PC-3 (cell line): Measurements from ENCODE around the gene PCDH9. TPM values are rescaled to one million over a fixed set of nuclear protein-coding genes. Genes with fewer than 3 reads are reported as not detected.

Experiments
- ATAC-seq: fragments of 200-7000 bp; cut with Tn5 transposase; 2 replicates; pipeline ENCODE4 v1.9.1; 2020; ENCODE audit warnings: mild to moderate bottlenecking, moderate library complexity
- BruUV-seq: library from RNA; stranded (reverse); fragments of 400-500 nt; replicated peaks from 2 replicates; lab custom pipeline; 2021; lab: Mats Ljungman, UMichigan
- CTCF ChIA-PET: fragments of 300-600 bp; sonication (Branson Sonifier 250); formaldehyde crosslinking; loops from one replicate; lab custom pipeline; 2022; ENCODE audit warnings: antibody characterized with exemption; lab: Charles Lee
- POLR2A ChIA-PET: fragments of 300-600 bp; sonication (Branson Sonifier 250); formaldehyde crosslinking; loops from one replicate; lab custom pipeline; 2022; ENCODE audit warnings: antibody characterized with exemption; ENCODE audit not compliant: unreplicated experiment; lab: Charles Lee
- DNase-seq: peaks from one replicate; pipeline ENCODE4 v3.0.0-alpha.2; 2015
- H2AFZ ChIP-seq: fragments of 300-600 bp; sonication (generic); 2 replicates; pipeline ENCODE4 v1.6.0; 2016; ENCODE audit warnings: antibody characterized with exemption, low read length
- H3F3A ChIP-seq: fragments of 300-600 bp; sonication (generic); one replicate; pipeline ENCODE4 v1.6.0; 2017; ENCODE audit warnings: antibody characterized with exemption, low read length, control low read depth, mild to moderate bottlenecking; ENCODE audit not compliant: unreplicated experiment
- H3K27ac ChIP-seq: fragments of 300-600 bp; sonication (generic); 2 replicates; pipeline ENCODE4 v1.5.1; 2016; ENCODE audit warnings: mild to moderate bottlenecking, low read length
- H3K27me3 ChIP-seq: fragments of 300-600 bp; sonication (generic); 2 replicates; pipeline ENCODE4 v1.6.1; 2016; ENCODE audit warnings: low read length, mixed read lengths
- H3K36me3 ChIP-seq: fragments of 300-600 bp; sonication (generic); 2 replicates; pipeline ENCODE4 v1.6.1; 2016; ENCODE audit warnings: low read depth, mixed run types, low read length, mixed read lengths
- H3K4me1 ChIP-seq: fragments of 300-600 bp; sonication (generic); 2 replicates; pipeline ENCODE4 v1.5.1; 2016; ENCODE audit warnings: low read length; ENCODE audit not compliant: insufficient read depth
- H3K4me2 ChIP-seq: fragments of 300-600 bp; sonication (generic); 2 replicates; pipeline ENCODE4 v1.6.0; 2016; ENCODE audit warnings: low read length
- H3K4me3 ChIP-seq: fragments of 300-600 bp; sonication (generic); 2 replicates; pipeline ENCODE4 v1.5.1; 2016; ENCODE audit warnings: mild to moderate bottlenecking, low read length, mixed read lengths
- H3K79me2 ChIP-seq: fragments of 300-600 bp; sonication (generic); 2 replicates; pipeline ENCODE4 v1.6.1; 2017; ENCODE audit warnings: low read length, mixed read lengths
- H3K9ac ChIP-seq: fragments of 300-600 bp; sonication (generic); 2 replicates; pipeline ENCODE4 v1.6.0; 2016; ENCODE audit warnings: mild to moderate bottlenecking, low read length
- H3K9me2 ChIP-seq: fragments of 300-600 bp; sonication (generic); replicated peaks from 2 replicates; pipeline ENCODE4 v1.6.1; 2016; ENCODE audit warnings: mixed run types, low read length, mixed read lengths
- H3K9me3 ChIP-seq: fragments of 300-600 bp; sonication (generic); 2 replicates; pipeline ENCODE4 v1.6.1; 2016; ENCODE audit warnings: low read length, mixed read lengths
- H4K20me1 ChIP-seq: fragments of 300-600 bp; sonication (generic); 2 replicates; pipeline ENCODE4 v1.6.1; 2016; ENCODE audit warnings: low read length, mixed read lengths
- CTCF ChIP-seq: fragments of 300-600 bp; sonication (generic); conservative IDR thresholded peaks from 2 replicates; pipeline ENCODE4 v1.5.1; 2017; ENCODE audit warnings: antibody characterized with exemption, low read depth, mild to moderate bottlenecking, low read length
- EZH2 ChIP-seq: fragments of 300-600 bp; sonication (generic); IDR thresholded peaks from one replicate; pipeline ENCODE4 v1.6.1; 2017; ENCODE audit warnings: antibody characterized with exemption, mild to moderate bottlenecking, low read length; ENCODE audit not compliant: unreplicated experiment
- EZH2phosphoT487 ChIP-seq: fragments of 300-600 bp; sonication (generic); IDR thresholded peaks from 2 replicates; pipeline ENCODE4 v1.6.1; 2018; ENCODE audit warnings: mild to moderate bottlenecking, antibody characterized with exemption, low read length, borderline replicate concordance
- intact Hi-C: fragments of 100-400 bp; cut with micrococcal nuclease; formaldehyde crosslinking; loops from 2 replicates; pipeline ENCODE4 v1.9.0; 2023
- total RNA-seq: library from RNA; depleted of rRNA; stranded (reverse); fragments of >200 nt; gene quantifications from 2 replicates; pipeline ENCODE4 v1.2.3, GENCODE V29; 2014

PCDH9 gene
- total RNA-seq, 1 experiment from 2014 or later, result 0.98 TPM

DNA sequence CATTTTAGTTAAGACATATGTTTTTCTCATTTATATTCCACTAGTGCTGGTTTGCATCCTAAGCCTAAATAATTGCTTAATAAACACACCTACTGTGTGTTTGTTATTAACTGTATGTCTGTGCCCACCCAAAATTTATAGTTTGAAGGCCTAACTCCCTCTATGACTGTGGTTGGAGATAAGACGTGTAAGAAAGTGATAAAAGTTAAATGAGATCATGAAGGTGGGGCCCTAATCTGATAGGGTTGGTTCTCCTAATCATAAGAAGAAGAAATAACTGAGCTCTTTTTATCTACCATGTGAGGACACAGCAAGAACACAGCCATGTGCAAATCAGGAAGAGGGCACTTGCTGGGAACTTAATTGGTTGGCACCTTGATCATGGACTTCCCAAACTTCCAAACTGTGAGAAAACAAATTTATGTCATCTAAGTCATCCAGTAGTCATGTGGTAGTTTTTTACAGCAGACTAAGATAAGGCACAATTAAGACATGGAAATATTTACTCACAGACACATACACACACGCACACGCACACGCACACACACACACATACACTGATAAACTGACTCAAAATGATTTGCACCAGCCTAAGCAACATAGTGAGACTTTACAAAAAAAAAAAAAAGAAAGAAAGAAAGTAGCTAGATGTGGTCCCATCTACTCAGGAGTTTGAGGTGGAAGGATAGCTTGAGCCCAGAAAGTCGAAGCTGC, 662.1 kb downstream of the PCDH9 start:
- Histone ChIP-seq H3K79me2 (no peaks in the 10 kb centered on the region), H3K9ac (no peak overlapping the region), H3K4me2 (no peak overlapping the region), H3K27ac (no peak overlapping the region), H3K9me3 (no peaks in the 10 kb centered on the region), H3K4me1 (no peaks in the 10 kb centered on the region), H3K36me3 (no peaks in the 10 kb centered on the region), H4K20me1 (no peaks in the 10 kb centered on the region), H3F3A (no peaks in the 10 kb centered on the region), H3K9me2 (no peaks in the 10 kb centered on the region), H3K27me3 (no peaks in the 10 kb centered on the region), H3K4me3 (no peak overlapping the region), H2AFZ (no peak overlapping the region)
- intact Hi-C loops, result no loop called here
- CTCF ChIA-PET, result no interaction called here
- POLR2A ChIA-PET, result no interaction called here
- ATAC-seq (no peak), DNase-seq (no peak)
- TF ChIP-seq EZH2 (no peak), EZH2phosphoT487 (no peak), CTCF (no peak)
- BruUV-seq, result no TSS peak

DNA sequence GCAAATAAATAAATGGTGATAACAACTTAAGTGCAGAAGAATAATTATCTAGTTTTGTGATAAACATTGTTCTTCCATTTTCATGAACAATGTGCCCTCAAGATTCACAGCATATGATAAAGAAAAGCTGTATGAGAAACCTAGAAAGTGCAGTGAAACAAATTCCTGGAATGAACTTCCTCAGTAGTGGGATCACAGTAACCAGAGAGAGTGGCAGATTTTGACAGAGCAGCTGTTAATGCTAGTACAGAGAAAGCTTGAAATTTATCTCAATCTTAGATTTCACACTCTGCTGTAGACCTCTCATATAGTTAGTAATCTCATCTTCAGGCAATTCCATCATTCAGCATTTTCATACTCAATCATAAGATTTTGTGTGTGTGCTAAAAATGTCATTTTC, 664.9 kb downstream of the PCDH9 start:
- no peak for DNase-seq
- H2AFZ ChIP-seq, result no peak overlapping the region
- POLR2A ChIA-PET, result no interaction called here
- CTCF ChIA-PET, result no interaction called here
- H3K27me3 ChIP-seq, result no peaks in the 10 kb centered on the region
- H3F3A ChIP-seq, result no peaks in the 10 kb centered on the region
- H3K27ac ChIP-seq, result no peak overlapping the region
- H3K9me3 ChIP-seq, result no peaks in the 10 kb centered on the region
- no peak overlapping the region for H3K9ac ChIP-seq
- TF ChIP-seq CTCF (no peak), EZH2phosphoT487 (no peak), EZH2 (no peak)
- no peak overlapping the region for H3K4me3 ChIP-seq
- no peak overlapping the region for H3K4me2 ChIP-seq
- no peaks in the 10 kb centered on the region for H3K4me1 ChIP-seq
- H3K9me2 ChIP-seq, result no peaks in the 10 kb centered on the region
- no peaks in the 10 kb centered on the region for H3K79me2 ChIP-seq
- no peak for ATAC-seq
- no TSS peak for BruUV-seq
- H3K36me3 ChIP-seq, result no peaks in the 10 kb centered on the region
- intact Hi-C loops, result no loop called here
- H4K20me1 ChIP-seq, result no peaks in the 10 kb centered on the region

DNA sequence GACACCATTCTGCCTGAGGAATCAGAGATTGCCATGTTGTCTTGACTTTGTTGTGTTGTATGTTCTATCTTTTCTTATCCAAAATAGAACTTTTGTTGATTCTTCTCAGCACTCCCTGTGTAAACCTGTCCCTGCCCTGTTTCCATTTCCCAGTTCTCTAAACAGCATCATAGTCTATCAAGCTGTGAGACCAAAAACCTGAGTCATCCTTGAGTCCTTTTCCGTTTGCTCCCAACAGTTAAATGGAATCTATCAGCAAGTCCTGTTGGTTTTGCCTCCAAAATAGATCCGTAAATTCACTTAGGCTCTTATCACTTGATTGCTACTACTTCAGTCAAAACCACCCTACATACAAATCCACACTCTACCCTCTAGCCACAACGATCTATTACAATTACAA, 667.1 kb downstream of the PCDH9 start:
- no peak overlapping the region for H3K4me3 ChIP-seq
- H3K79me2 ChIP-seq, result no peaks in the 10 kb centered on the region
- H2AFZ ChIP-seq, result no peak overlapping the region
- H3K4me1 ChIP-seq, result no peaks in the 10 kb centered on the region
- no peak overlapping the region for H3K4me2 ChIP-seq
- H3K9me2 ChIP-seq, result no peaks in the 10 kb centered on the region
- TF ChIP-seq EZH2phosphoT487, result no peak
- no peak for DNase-seq
- H3K9me3 ChIP-seq, result no peaks in the 10 kb centered on the region
- H3K27ac ChIP-seq, result no peak overlapping the region
- H3K27me3 ChIP-seq, result no peaks in the 10 kb centered on the region
- no peaks in the 10 kb centered on the region for H4K20me1 ChIP-seq
- ATAC-seq, result no peak
- H3K9ac ChIP-seq, result no peak overlapping the region
- BruUV-seq, result no TSS peak
- no peaks in the 10 kb centered on the region for H3F3A ChIP-seq
- POLR2A ChIA-PET, result no interaction called here
- CTCF ChIA-PET, result no interaction called here
- no peaks in the 10 kb centered on the region for H3K36me3 ChIP-seq
- intact Hi-C loops, result no loop called here
